ENCODE measurements around the gene BCL2.

The BCL2 gene

GRCh38 chr18:63187223-63187574, 132.4 kb downstream of the BCL2 start:
- in situ Hi-C loops (cut with HindIII; ENCODE audit: low sequenced_read_pairs): no loop called here

- in situ Hi-C loops (cut with HindIII; ENCODE audit: low sequenced_read_pairs): no loop called here
Observed at GRCh38 chr18:63186520-63187222, 132.9 kb downstream of the BCL2 start.

DNA sequence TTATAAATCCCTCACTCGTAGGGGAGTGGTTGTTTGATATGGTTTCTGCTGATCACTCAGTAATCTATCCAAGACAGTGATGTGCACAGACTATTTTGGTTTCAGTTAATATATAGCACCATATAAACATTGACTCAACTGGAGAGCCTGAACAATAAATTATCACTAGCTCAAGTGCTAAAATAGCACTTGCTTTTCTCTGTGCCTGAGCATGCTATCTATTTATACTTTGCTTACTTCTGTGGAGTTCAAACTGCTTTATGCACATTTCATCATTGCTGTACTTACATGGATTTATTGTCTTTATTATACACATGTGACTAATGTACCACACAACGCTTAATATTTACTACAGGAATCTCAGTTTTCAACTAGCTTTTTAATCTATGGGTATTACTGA, 133.6 kb downstream of the BCL2 start:
- in situ Hi-C loops (cut with HindIII; ENCODE audit: low sequenced_read_pairs): no loop called here

- in situ Hi-C loops (cut with HindIII; ENCODE audit: low sequenced_read_pairs): no loop called here
Observed at GRCh38 chr18:63183952-63184770, 135.4 kb downstream of the BCL2 start.

DNA sequence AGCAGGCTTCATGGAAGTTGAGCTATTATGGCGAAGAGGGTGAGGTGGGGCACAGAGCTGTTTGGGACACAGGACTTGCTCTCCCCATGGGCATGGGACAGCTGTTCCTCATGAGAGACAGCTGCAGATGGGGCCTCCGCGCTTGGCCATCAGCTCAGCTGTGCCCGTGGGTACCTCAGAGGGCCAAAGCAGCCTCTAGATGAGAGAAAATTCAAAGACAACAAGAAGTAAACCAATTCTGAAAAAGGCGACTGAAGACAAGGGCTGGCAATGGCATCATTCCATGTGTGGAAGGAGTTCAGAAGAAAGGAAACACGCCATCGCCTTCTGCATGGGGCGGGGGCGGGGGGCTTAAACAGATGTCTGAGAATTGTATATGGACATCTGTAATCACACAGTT, 136.2 kb downstream of the BCL2 start:
- in situ Hi-C loops (cut with HindIII; ENCODE audit: low sequenced_read_pairs): no loop called here

DNA sequence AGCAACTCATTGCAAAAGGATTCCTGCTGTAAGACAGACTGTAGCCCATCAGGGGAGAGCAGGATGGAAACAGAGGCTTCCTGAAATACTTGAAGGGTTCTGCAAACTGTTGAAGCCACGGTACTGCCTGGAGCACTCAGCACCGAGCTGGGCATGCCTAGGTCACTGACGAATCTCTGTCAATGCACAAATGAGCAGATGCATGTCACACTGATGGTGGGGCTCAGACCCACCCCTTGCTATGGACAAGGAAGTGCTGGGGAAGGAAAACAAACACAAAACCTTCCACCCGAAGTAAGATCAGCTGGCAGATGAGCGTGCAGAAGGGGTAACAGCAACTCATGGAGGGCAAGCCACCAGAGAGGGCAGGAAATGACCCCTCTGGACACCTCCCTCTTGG, 136.7 kb downstream of the BCL2 start:
- in situ Hi-C loops (cut with HindIII; ENCODE audit: low sequenced_read_pairs): no loop called here

GRCh38 chr18:63182310-63182772, 137.2 kb downstream of the BCL2 start:
- in situ Hi-C loops (cut with HindIII; ENCODE audit: low sequenced_read_pairs): no loop called here

GRCh38 chr18:63181706-63182309, 137.8 kb downstream of the BCL2 start:
- in situ Hi-C loops (cut with HindIII; ENCODE audit: low sequenced_read_pairs): no loop called here

- in situ Hi-C loops (cut with HindIII; ENCODE audit: low sequenced_read_pairs): no loop called here
Observed at GRCh38 chr18:63180971-63181376, 138.6 kb downstream of the BCL2 start.

DNA sequence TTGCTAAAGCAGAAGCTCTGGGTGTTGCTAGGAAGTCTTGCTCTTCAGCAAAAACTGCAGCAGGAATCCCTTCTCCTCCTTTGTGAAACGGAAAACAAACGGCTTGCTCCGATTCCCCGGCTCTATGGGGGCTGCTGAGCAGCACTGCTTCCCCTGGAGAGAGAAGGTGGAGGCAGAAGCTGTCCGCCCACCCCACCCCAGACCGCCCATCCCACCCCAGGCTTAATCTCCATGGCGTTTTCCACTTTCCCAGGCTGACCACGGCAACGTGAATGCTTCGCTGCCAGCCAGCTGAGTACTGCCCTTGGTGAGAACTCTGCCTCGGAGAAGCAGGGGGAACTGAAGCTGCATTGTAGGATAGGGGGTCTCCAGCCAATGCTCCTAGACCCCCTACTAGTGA, 139.2 kb downstream of the BCL2 start:
- in situ Hi-C loops (cut with HindIII; ENCODE audit: low sequenced_read_pairs): no loop called here

- in situ Hi-C loops (cut with HindIII; ENCODE audit: low sequenced_read_pairs): no loop called here
Observed at GRCh38 chr18:63179422-63179821, 140.1 kb downstream of the BCL2 start.

DNA sequence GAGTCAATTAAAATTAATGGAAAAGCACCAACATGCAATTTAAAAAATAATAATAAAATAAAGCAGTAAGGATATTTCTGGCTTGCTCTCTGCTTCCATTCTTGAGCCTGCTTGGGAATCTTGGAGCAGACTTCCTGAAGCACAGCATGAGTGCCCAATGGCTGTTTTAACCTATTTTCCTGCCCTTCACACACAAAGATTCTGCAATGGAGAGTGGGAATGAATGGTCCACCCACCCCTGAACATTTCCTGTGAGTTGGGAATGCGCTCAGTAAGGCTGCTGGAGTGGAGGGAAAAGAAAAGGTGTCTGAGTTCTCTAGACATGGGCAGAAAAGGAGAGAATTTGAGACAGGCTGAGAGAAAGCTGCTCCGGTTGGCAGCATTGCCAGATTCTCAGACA, 140.6 kb downstream of the BCL2 start:
- in situ Hi-C loops (cut with HindIII; ENCODE audit: low sequenced_read_pairs): no loop called here

DNA sequence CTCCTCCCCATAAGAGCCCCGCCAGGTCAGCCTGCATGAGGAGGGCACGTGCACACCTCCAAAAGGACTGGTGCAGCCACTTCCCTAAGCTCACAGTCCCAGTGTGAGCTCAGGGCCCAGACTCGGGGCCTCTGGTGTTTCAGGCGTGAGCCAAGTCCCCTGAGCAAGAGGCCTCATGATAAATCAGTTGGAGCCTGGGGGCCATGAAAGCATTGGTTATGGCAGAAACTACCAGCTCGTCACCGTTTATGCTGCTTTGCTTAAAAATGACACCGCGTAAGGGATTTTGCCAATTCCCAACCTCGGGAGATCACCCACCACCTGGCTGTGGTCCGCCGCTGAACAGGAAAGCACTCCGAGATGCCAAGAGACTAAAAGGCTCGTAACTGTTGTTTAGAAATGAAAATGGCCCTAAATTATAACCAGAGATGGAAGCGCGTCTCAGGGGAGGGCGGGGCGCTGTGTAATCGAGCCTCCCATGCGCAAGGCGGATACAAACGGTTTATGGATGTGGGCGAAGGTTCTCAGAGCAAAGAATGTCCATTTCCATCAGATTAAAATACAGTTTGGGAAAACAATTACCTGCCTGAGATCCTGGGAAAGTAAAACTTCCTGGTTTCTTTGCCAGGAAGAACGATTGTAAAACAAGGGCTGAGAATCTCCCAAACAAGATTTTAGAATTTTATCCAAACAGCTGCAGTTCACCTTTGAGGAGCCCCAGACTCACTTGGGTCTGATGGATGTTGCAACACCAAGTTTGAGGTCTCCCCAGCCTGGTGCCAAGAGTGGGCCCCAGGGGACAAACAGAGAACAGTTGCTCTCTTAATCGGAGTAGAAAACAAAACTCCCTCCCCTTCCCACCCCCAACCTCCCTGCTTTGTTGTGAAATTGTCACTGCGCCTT, 141.4 kb downstream of the BCL2 start:
- in situ Hi-C loops (cut with HindIII; ENCODE audit: low sequenced_read_pairs): no loop called here

DNA sequence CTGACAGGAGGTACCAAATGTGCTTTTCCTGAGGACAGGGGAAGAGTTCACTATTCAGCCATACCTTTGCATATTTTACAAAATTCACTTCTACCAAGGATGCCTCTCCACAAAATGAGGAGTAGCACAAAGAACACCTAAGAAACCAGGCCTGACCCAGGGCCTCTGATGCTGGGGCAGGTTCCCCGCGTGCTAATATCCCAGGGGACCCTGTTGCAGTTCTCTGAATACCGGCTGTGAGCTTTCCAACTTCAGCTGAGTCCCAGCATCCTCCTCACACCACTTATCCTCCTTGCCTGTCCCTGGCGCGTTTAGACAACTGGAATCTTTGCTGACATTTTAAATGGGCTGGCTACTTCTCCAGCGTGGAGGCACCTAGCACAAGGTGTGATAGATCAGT, 142.3 kb downstream of the BCL2 start:
- in situ Hi-C loops (cut with HindIII; ENCODE audit: low sequenced_read_pairs): no loop called here

GRCh38 chr18:63175264-63175663, 144.3 kb downstream of the BCL2 start:
- in situ Hi-C loops (cut with HindIII; ENCODE audit: low sequenced_read_pairs): no loop called here

- in situ Hi-C loops (cut with HindIII; ENCODE audit: low sequenced_read_pairs): no loop called here
Observed at GRCh38 chr18:63173983-63174382, 145.6 kb downstream of the BCL2 start.

DNA sequence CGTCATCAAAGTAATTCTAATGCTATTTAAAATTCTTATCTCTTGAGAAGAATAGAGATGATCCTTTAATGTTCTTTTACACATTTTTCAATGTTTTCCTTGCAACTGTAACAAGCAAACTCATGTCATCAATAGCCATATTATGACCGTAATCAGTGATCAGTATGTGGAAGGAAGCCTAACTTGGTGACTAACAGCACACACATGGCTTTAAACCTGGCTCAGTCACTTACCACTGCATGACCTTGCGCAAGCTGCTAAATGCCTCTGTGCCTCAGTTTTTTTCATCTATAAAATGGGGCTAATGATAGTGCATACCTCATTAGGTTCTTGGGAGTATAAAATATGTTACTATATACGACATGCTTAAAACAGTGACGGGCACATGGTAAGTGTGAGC, 149.7 kb downstream of the BCL2 start:
- in situ Hi-C loops (cut with HindIII; ENCODE audit: low sequenced_read_pairs): no loop called here

GRCh38 chr18:63168287-63168686, 151.3 kb downstream of the BCL2 start:
- in situ Hi-C loops (cut with HindIII; ENCODE audit: low sequenced_read_pairs): no loop called here

GRCh38 chr18:63166142-63166541, 153.4 kb downstream of the BCL2 start:
- in situ Hi-C loops (cut with HindIII; ENCODE audit: low sequenced_read_pairs): no loop called here

GRCh38 chr18:63164396-63164795, 155.2 kb downstream of the BCL2 start:
- in situ Hi-C loops (cut with HindIII; ENCODE audit: low sequenced_read_pairs): no loop called here
